Cardiac muscle cell (in vitro differentiated cells and primary cell): ENCODE results near the gene CRYGA. TPM values are rescaled to one million over a fixed set of nuclear protein-coding genes. Genes with fewer than 3 reads are reported as not detected.

Experiments
- DNase-seq, 2 donors: peaks; one replicate each; pipeline versions ENCODE4 v3.0.0 to v3.0.0-alpha.2; 2010 to 2017; ENCODE audit warnings: low read depth in 1 of 2, low spot score in 1 of 2
- H3K27ac ChIP-seq: fragments of 200-600 bp; sonication (generic); 2 replicates; pipeline ENCODE4 v1.5.1; 2016
- H3K27me3 ChIP-seq: fragments of 200-600 bp; sonication (generic); 2 replicates; pipeline ENCODE4 v1.6.0; 2016; ENCODE audit warnings: control low read depth
- H3K36me3 ChIP-seq: fragments of 200-600 bp; sonication (generic); 2 replicates; pipeline ENCODE4 v1.5.1; 2016; ENCODE audit warnings: control low read depth
- H3K4me1 ChIP-seq: fragments of 200-600 bp; sonication (generic); 2 replicates; pipeline ENCODE4 v1.8.1; 2017; ENCODE audit warnings: low read depth, mild to moderate bottlenecking, mixed run types
- H3K4me3 ChIP-seq: fragments of 200-600 bp; sonication (generic); 2 replicates; pipeline ENCODE4 v1.5.1; 2016; ENCODE audit warnings: mild to moderate bottlenecking
- H3K9me3 ChIP-seq: fragments of 200-600 bp; sonication (generic); 2 replicates; pipeline ENCODE4 v1.5.1; 2017; ENCODE audit warnings: low read depth, mild to moderate bottlenecking, control low read depth
- polyA plus RNA-seq: library from polyadenylated mRNA; unstranded; fragments of >200 nt; fragmentation: Nextera tagmentation; extraction: Ambion mirVana; gene quantifications from 2 replicates; pipeline ENCODE4 v1.2.1, GENCODE V29; 2016
- total RNA-seq: library from RNA; depleted of rRNA; stranded (reverse); fragments of >200 nt; gene quantifications from 2 replicates; pipeline ENCODE4 v1.2.3, GENCODE V29; 2016
- TF ChIP-seq, protein P1 (sequence below): IDR thresholded peaks from 2 replicates; pipeline ENCODE4 v1.5.1; 2012; ENCODE audit warnings: low read depth, mild to moderate bottlenecking, low read length

CRYGA gene, protein sequence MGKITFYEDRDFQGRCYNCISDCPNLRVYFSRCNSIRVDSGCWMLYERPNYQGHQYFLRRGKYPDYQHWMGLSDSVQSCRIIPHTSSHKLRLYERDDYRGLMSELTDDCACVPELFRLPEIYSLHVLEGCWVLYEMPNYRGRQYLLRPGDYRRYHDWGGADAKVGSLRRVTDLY
- total RNA-seq: not detected in 2 replicates
- polyA plus RNA-seq: not detected in 2 replicates

DNA sequence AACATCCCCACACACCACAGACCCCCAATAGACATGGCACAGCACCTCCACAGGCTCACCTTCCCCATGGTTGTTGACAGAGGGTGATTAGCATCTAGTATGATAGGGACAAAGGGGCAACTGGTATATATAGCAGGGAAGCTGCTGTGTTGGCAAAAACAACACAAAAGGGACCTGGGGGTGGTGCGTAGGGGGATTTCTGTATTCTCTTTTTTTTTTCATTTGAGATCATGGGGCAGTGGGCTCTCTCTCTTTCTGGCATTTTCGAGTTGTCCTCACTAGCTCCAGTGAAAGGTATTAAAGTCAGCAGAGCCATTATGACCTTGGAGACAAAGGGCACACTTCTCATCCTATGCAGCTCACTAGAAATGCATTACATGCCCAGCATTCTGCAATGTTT, at the start of gene CRYGA:
CRYGA (minus strand) TSS at position 101 of the 400 bp plus-strand sequence; CDS start at position 68, 33 bp downstream.
- TF ChIP-seq, protein P1, sequence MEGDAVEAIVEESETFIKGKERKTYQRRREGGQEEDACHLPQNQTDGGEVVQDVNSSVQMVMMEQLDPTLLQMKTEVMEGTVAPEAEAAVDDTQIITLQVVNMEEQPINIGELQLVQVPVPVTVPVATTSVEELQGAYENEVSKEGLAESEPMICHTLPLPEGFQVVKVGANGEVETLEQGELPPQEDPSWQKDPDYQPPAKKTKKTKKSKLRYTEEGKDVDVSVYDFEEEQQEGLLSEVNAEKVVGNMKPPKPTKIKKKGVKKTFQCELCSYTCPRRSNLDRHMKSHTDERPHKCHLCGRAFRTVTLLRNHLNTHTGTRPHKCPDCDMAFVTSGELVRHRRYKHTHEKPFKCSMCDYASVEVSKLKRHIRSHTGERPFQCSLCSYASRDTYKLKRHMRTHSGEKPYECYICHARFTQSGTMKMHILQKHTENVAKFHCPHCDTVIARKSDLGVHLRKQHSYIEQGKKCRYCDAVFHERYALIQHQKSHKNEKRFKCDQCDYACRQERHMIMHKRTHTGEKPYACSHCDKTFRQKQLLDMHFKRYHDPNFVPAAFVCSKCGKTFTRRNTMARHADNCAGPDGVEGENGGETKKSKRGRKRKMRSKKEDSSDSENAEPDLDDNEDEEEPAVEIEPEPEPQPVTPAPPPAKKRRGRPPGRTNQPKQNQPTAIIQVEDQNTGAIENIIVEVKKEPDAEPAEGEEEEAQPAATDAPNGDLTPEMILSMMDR: no peak

DNA sequence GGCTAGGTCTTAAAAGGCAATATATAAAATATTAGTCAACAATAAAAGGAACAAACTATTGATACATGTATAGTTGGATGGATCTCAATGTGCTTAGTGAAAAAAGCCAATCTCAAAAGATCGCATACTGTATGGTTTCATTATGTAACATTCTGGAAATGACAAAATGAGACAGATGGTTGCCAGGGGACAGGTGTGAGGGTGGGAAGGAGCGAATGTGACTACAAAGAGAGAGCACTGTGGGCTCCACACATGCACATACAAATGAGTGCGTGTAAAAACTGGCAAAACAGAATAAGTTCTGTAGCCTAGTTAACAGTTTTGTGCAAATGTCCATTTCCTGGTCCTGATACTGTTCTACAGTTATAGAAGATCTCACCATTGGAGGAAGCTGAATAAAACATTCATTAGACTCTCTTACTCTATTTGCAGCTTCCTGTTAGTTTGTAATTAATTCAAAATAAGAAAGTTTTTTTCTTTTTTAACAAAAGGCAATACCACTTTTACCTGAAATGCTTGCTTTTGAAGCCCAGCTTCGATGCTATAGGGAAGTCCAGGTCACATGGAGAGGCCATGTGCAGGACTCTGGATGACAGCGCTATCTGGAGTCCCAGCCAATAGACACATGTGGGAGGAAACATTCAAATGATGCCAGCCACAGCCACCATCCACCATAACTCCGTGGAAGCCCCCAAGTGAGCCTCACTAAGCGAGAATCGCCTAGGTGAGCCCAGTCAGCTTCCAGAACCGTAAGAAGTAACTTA, 47.5 kb upstream of the CRYGA start:
- H3K27me3 ChIP-seq: no peaks in the 10 kb centered on the region
- no peak overlapping the region for H3K27ac ChIP-seq
- no peak overlapping the region for H3K4me3 ChIP-seq
- H3K9me3 ChIP-seq: no peaks in the 10 kb centered on the region
- DNase-seq: no peak
- TF ChIP-seq, protein P1: no peak
- no peaks in the 10 kb centered on the region for H3K36me3 ChIP-seq
- H3K4me1 ChIP-seq: no peaks in the 10 kb centered on the region

More for the DNA sequence above, at the start of gene CRYGA:
- H3K4me3 ChIP-seq: no peak within 1 kb of the TSS
- DNase-seq: no peak
- no peak within 1 kb of the TSS for H3K27ac ChIP-seq
- H3K27me3 ChIP-seq: no peaks in the 10 kb centered on the region
- no peaks in the 10 kb centered on the region for H3K36me3 ChIP-seq
- H3K4me1 ChIP-seq: no peaks in the 10 kb centered on the region
- H3K9me3 ChIP-seq: no peaks in the 10 kb centered on the region

DNA sequence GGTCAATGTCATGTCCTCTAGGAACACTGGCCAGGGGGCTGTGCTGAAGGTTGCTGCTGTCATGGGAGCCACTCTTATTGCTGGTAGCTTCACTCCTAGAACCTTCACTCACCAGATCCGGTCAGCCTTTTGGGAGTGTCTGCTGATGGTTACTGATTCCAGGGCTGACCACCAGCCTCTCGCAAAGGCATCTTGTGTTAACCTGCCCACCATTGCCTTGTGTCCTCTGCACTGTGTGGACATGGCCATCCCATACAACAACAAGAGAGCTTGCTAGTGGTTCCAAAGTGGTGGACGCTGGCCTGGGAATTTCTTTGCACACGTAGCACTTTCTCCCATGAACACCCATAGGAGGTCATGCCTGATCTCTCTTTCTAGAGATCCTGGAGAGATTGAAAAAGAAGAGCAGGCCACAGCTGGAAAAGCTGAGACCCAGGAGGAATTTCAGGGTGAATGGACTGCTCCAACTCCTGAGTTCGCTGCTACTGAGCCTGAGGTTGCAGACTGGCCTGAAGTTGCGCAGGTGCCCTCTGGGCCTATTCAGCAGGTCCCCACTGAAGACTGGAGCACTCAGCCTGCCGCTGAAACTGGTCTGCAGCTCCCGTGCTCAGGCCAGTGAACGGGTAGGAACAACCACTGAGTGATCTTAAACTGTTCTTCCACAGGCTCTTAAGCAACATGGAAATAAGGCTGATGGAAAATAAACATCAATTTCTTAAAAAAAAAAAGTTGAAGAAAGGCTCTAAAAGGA, 45.1 kb upstream of the CRYGA start:
- no peaks in the 10 kb centered on the region for H3K27me3 ChIP-seq
- no peaks in the 10 kb centered on the region for H3K9me3 ChIP-seq
- no peaks in the 10 kb centered on the region for H3K36me3 ChIP-seq
- H3K27ac ChIP-seq: no peak overlapping the region
- no peak for DNase-seq
- TF ChIP-seq, protein P1: no peak
- no peaks in the 10 kb centered on the region for H3K4me1 ChIP-seq
- no peak overlapping the region for H3K4me3 ChIP-seq

DNA sequence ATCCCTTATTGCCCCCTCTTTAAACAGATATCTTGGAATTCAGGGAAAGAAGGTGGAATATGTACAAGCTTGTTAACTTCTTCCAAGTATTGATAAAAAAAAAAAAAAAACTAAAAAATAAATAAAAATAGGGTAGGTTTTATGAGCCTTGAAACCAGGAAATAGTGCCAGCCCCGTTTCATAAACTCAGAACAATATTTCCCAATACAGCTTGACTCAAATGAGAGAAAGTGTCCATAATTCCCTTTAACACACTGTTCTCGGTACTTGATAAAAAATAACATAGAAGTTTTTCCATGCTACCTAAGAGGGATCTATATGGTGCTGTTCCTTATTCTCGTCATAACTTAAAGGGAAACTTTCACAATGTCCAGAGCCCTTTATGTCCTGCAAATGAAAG, 44.4 kb upstream of the CRYGA start:
- H3K9me3 ChIP-seq: no peaks in the 10 kb centered on the region
- H3K4me3 ChIP-seq: no peak overlapping the region
- no peaks in the 10 kb centered on the region for H3K4me1 ChIP-seq
- H3K27ac ChIP-seq: no peak overlapping the region
- no peak for DNase-seq
- TF ChIP-seq, protein P1: no peak
- no peaks in the 10 kb centered on the region for H3K36me3 ChIP-seq
- no peaks in the 10 kb centered on the region for H3K27me3 ChIP-seq

DNA sequence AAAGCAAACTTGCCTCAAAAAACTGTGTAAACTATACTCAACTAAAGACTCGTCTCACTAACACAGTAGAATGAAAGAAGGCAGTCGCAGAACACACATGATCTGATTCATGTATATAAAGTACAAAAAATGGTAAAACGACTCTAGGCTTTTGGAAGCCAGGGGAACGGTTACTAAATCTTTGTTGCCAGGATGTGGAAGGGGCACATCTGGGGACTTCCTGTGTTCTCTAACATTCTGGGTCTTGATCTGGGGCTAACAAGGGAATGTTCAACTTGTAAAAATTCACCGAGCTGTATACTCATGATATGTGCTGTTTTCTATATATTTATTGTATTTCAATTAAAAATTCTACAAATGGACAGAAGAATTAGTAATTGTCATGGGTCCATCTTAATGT, 40.8 kb upstream of the CRYGA start:
- no peaks in the 10 kb centered on the region for H3K36me3 ChIP-seq
- H3K27ac ChIP-seq: no peak overlapping the region
- no peaks in the 10 kb centered on the region for H3K4me1 ChIP-seq
- H3K4me3 ChIP-seq: no peak overlapping the region
- TF ChIP-seq, protein P1: no peak
- no peak for DNase-seq
- H3K27me3 ChIP-seq: no peaks in the 10 kb centered on the region
- no peaks in the 10 kb centered on the region for H3K9me3 ChIP-seq
